HG02970 (cell line): Measurements from ENCODE around the gene COL23A1.

Experiments used
- ATAC-seq: cut with Tn5 transposase; IDR thresholded peaks from one replicate; pipeline ENCODE4 v1.9.1; 2021; ENCODE audit warnings: mild to moderate bottlenecking, moderate library complexity, moderate number of reproducible peaks; ENCODE audit not compliant: unreplicated experiment, low FRiP score

COL23A1 gene

GRCh38 chr5:178590141-178590923 lies at the start of gene COL23A1:
TSS of gene COL23A1 (minus strand) at chr5:178590393.
- no peak for ATAC-seq

GRCh38 chr5:178637356-178638074 lies 47.3 kb upstream of the COL23A1 start:
- ATAC-seq = no peak

GRCh38 chr5:178632285-178632684 lies 42.1 kb upstream of the COL23A1 start:
- ATAC-seq = no peak

GRCh38 chr5:178630951-178631350 lies 40.8 kb upstream of the COL23A1 start:
- no peak for ATAC-seq

GRCh38 chr5:178630475-178630930 lies 40.3 kb upstream of the COL23A1 start:
- no peak for ATAC-seq

GRCh38 chr5:178627259-178627598 lies 37.0 kb upstream of the COL23A1 start:
- ATAC-seq = no peak

GRCh38 chr5:178626484-178627258 lies 36.5 kb upstream of the COL23A1 start, which contains the start of gene CLK4:
TSS of gene CLK4 (minus strand) at chr5:178627050. CDS start at chr5:178623416, 3,634 bp downstream.
- ATAC-seq = peak; percentile 91

- no peak for ATAC-seq
These were observed 35.7 kb upstream of the COL23A1 start for GRCh38 chr5:178625679-178626483.

- ATAC-seq = no peak
These were observed 34.7 kb upstream of the COL23A1 start for GRCh38 chr5:178624631-178625546.

- ATAC-seq = no peak
These were observed 32.6 kb upstream of the COL23A1 start for GRCh38 chr5:178622679-178623247.

GRCh38 chr5:178619390-178619789 lies 29.2 kb upstream of the COL23A1 start:
- ATAC-seq = no peak

- no peak for ATAC-seq
These were observed 22.1 kb upstream of the COL23A1 start for GRCh38 chr5:178612299-178612698.

GRCh38 chr5:178606269-178606668 lies 16.1 kb upstream of the COL23A1 start:
- ATAC-seq = no peak

GRCh38 chr5:178605788-178606187 lies 15.6 kb upstream of the COL23A1 start:
- ATAC-seq = no peak

GRCh38 chr5:178602752-178603151 lies 12.6 kb upstream of the COL23A1 start:
- ATAC-seq = no peak

- ATAC-seq = no peak
These were observed 5.6 kb upstream of the COL23A1 start for GRCh38 chr5:178595750-178596149.

GRCh38 chr5:178595150-178595549 lies 5.0 kb upstream of the COL23A1 start:
- ATAC-seq = no peak

- no peak for ATAC-seq
These were observed 781 bp upstream of the COL23A1 start for GRCh38 chr5:178590924-178591423.
